Stimulated activated CD4-positive, alpha-beta T cell treated with anti-CD3 and anti-CD28 coated beads, Interleukin-12 subunit alpha, Interleukin-12 subunit beta, amount 100 ng/mL, for 24 hours (primary cell): ENCODE results near the gene EPHX1.

Experiments
- DNase-seq, 2 experiments: peaks; one replicate each; pipeline ENCODE4 v3.0.0-alpha.2; 2020; ENCODE audit warnings: low read depth in 2 of 2

Gene EPHX1

GRCh38 chr1:225861834-225862580 lies 52.1 kb downstream of the EPHX1 start:
- DNase-seq: no peak

DNA sequence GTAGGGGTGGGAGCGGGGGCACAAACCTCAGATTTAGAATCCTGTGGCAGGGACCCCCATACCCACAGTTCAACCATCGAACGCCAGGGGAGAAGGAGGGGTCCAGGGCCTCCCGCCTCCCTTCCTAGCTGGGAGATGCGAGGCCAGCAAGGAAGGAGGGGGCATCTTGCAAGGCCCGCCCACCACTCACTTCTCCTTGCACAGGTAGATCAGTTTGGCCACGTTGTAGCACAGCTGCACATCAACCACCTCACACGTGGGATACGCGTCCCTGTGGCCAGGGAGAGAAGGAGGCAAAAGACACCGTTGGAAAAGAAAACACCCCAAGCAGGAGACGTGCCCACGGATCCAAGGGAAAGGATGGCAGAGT lies 52.6 kb downstream of the EPHX1 start:
- no peak for DNase-seq

- DNase-seq: no peak
Observed at GRCh38 chr1:225863167-225863566, 53.2 kb downstream of the EPHX1 start.

DNA sequence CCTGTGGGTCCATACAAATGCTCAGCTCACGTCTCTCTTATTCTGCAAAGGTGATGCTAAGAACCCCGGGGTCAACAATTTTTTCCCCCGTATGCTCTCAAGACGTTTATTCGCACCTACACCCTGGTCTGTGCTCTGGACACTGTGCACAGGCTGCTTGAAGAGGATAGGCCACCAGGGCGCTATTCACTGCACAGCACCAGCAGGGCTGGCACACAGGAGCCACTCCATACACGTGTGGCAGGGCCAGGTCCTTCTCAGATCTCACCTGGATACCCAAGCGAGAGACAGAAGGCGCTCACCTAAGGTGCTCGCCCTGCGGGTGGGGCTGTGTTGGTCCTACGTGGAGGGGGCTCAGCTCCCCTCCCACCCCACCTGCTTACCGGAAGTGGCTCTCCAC lies 55.6 kb downstream of the EPHX1 start:
- DNase-seq: no peak

DNA sequence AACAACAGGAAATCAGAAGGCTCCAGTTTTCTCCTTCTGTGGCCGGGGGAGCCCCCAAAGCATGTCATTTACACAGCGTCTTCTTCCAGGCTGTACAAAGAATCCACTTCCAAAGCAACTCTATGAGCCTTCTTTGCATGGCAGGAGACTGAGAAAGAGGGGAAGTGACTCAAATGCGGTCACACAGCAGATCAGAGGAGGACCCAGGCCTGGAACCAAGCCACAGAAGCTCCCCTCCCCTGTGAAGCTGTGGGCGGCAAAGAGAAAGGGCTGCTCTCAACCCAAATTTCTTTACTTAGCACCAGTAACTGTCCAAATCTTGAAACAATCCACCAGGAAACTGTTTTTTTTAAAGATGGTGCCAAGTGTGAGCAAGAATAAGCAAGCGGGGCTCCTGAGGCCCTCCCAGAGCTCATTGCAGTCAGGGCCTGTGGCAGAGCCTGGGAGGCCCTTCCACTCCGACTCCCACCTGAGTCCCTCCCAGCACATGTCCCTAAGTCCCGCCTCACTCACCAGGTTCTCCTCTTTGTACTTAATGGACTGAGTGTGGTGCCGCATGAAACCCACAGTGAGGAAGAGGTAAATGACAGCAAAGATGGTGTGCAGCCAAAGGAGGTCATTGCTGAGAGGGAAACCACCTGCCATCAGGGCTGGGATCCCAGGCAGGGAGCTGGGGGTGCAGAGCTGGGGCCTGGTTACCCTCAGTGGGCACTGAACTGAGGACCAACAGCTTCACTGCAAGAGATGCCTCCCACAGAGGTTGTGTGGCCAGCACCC lies 56.3 kb downstream of the EPHX1 start:
- peak; percentile 56 to 65 for DNase-seq

GRCh38 chr1:225866981-225867380 lies 57.1 kb downstream of the EPHX1 start:
- no peak for DNase-seq

DNA sequence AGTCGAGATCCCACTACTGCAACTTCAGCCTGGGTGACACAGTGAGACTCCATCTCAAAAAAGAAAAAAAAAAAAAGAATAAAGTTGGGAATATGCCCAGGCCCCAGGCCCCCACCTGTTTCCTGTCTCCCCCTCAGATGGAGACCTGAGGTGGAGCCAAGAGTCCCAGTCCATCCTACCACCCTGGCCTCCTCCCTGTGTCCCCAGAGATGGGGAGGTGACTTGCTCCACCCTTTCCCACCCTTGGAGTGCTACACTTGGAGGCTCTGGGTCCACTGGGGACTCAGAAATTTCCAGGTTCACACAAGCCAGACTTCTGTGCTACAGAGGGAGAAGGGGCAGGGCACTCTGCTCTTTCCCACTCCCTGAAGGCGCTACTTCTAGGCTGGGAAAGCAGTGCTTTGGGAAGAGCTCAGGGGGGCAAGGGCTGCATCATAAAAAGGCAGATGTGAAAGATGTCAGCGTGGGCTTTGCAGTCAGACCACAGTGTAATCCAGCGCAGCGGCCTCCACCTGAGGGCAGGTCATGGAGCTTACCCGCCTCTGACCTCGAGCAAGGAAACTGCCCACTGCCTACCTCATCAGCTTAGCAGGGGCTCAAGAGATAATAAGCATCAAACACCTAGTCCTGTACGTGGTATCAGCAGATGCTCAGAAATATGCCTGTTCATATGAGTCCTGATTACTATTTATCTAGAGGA lies 58.9 kb downstream of the EPHX1 start:
- no peak for DNase-seq

- no peak for DNase-seq
Observed at GRCh38 chr1:225870911-225871310, 61.0 kb downstream of the EPHX1 start.

DNA sequence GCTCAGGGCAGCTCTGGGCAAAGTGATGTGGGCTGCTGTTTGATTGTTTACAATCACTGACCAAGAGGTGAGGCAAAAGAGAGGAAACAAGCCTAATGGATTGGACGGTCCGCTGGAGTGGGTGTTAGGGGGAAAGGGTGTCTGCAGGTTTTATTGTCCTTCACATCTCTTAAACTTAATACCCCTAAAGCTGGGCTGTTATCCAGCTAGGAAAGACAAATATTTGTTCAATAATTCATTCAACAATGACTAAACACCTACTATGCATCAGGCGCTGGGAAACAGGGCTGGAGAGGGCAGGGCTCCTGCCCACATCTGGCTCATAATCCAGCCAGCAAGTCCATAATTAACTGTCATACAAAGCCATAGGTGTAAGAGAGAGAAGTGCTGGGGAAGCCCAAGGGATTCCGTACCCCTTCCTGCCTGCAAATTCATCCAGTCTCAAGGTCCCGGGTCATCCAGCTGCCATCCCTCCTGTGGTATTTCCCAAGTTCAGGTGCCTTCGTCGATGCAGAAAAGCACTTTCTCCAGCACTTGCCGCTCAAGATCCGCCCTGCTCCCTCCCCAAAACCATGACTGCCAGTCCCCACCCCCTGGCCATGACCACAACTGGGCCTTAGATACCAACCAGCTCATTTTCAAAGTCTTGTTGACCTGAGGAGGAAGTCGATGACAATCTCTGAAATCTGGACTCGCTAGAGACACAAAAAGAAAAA lies 61.6 kb downstream of the EPHX1 start:
- DNase-seq: no peak

DNA sequence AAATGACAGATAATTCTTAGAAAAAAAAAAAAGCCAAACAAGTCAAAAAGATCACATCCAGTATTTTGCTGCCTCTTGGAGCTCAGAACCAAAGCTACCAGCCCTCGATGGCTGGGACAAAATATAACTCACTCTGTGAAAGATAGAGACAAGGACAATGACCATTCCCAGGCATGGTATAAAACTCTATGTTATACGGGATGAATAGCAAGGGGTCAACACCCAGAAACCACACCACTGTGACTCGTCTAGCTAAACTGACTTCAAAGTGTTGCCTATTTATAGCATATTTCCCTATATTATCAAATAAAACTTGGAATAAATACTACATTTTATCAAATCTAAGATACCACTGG lies 62.1 kb downstream of the EPHX1 start:
- DNase-seq: no peak

DNA sequence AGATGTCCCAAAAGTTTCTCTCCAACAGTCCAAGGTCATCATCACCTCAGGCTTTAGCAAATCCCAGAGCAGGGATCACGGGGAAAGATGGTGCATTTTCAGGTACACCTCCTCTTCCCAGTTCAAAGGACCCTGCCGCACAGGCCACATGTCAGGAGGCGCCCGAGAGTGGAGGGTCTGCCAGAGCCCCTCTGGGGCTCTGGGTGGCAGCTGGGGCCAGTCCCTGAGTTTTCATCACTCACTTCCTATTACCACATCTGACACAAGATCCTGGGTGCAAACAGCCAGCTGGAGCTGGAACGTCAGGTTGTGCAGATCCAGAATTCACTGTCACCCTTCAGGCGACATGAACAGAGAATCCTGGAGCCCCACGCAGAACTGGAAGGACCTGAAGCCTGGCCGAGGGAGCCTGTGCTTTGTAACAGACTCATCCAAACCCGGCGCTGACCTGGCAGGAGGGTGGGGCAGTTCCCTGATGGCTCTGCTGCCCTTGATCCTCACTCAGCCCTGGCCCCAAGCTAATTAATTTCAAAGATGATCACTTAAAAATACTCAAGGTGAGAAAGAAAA lies 63.4 kb downstream of the EPHX1 start:
- DNase-seq: no peak

GRCh38 chr1:225874431-225874830 lies 64.5 kb downstream of the EPHX1 start:
- no peak for DNase-seq

- DNase-seq: no peak
Observed at GRCh38 chr1:225875044-225875815, 65.3 kb downstream of the EPHX1 start.

- no peak for DNase-seq
Observed at GRCh38 chr1:225876900-225877510, 67.1 kb downstream of the EPHX1 start.

DNA sequence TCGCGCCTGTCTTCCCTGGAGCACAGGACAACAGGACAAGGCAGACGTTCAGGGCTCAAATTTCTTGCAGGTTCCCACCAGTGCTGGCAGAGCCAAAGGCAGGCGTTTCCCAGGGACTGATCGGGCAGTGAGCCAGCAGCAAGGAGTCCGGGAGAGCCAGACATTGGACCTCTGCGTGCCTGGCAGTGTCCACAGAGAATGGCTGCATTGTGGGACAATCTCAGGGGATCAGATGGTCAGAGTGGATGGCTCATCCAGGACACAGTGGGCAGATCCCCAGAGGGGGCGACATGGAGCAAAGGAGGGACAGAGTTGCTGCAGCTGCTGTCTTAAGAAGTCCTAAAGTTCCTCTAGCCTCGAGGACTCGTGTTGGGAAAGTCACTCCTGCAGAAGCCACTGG lies 67.7 kb downstream of the EPHX1 start:
- DNase-seq: no peak

DNA sequence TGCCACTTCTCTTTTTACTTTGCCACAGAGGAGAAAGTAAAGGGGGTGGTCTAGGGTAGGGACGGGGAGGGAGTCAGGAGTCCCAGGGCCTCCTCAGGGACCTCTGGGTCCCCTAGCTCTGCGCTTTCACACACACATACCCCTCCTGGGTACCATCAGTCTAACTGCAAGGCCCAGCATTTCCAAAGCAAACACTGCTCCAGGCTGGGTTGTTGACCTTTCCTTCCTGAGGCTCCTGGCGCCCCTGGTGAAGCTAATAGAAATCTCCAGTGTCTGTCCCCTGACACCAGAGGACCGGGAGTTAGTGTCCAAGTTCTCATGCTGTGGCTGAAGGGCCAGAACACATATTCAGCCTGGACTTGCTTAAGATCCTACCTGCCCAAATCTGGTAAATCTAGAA lies 68.4 kb downstream of the EPHX1 start:
- DNase-seq: no peak

GRCh38 chr1:225879521-225880221 lies 69.7 kb downstream of the EPHX1 start:
- no peak for DNase-seq

DNA sequence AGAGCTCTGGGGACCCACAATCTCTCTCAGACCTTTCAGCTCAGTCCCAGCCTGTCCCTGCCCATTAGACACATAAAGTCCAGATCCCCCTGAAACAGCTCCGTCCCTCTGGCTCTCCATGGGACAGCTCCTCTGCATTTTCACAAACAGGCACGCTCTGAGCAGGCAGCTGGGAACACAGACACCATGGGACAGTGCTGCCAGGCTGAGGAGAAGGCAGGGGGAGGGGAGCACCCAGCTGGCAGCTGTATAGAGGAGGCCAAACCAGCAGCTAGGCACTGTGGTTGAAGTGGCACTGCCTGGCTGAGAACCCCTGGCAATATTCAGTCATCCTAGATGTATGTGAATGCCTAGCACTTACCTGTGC lies 70.3 kb downstream of the EPHX1 start:
- DNase-seq: no peak

DNA sequence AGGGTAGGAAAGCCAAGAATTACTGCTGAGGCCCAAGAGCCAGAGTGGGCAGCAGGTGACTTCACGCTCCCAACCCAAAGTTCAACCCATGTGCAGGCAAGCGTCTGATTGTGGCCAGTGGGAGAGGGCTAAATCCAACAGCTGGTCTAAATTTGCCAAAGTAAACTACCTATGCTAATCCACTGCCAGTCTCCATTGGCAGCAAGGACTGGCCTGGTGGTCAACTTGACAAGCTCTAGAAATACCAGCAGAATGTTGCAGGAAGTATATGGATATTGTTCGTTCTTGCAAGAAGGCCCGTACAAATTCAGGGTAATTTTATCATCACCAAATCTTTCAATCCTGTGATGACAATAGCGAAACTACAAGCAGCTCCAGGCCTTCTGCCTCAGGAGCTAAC lies 70.7 kb downstream of the EPHX1 start:
- DNase-seq: no peak
